HG03139 (cell line): Measurements from ENCODE around the gene ANO1.
"Not testable (repeated sequence)": the region's sequence is repeated elsewhere in the genome, so short reads cannot be mapped to it uniquely, and the experiment has no call there.

ENCODE experiments used
- ATAC-seq: cut with Tn5 transposase; IDR thresholded peaks from one replicate; pipeline ENCODE4 v1.9.1; 2021; ENCODE audit not compliant: unreplicated experiment

The ANO1 gene

GRCh38 chr11:70183483-70184176, 105.5 kb downstream of the ANO1 start:
- no peak for ATAC-seq

- no peak for ATAC-seq
Observed at GRCh38 chr11:70184396-70184795, 106.3 kb downstream of the ANO1 start.

DNA sequence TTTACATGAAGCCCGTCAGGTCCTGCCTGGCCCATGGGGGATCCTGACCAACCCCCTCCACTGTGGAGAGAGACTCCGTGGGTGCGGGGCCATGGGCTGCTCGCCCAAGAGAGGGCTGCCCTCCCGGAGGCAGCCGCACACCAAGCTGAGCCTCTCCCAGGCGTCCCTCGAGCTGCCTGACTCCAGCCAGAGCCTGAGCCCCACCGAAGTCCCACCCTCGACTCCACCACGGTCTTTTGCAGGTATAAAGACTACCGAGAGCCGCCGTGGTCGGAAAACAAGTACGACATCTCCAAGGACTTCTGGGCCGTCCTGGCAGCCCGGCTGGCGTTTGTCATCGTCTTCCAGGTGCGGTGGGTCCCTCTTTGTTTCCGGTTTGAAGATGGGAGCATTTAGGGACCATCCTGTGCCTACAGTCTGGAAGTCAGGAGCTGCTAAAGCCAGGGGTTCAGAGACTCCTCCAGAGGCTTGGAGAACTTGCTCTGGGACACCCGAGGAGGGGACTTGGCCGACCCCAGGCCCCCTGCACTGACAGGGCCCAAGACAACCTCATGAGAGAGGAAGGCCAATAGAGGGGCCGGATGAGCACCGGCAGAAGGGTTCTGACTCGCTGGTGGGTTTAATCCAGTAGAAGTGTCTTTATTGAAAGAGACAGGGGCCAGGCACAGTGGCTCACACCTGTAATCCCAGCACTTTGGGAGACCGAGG, 107.4 kb downstream of the ANO1 start:
- no peak for ATAC-seq

DNA sequence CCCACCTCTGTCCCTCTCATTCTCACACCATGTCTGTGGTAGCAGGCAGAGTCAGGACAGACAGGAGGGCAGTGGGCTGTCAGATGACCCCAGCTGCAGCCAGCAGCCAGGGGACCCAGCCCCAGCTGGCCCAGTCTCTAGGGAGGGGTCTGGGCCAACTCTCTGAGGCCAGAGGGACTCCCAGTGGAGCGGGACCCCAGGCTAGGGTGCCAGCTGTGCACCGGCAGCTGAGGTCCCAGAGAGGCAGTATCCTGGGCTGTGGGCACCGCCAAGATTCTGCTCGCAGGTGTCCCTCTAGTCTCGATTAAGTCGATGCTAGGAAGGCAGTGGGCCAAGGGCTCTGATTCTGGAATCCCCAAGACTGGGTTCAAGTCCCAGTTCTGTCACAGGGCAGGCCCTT, 108.3 kb downstream of the ANO1 start:
- ATAC-seq = no peak

GRCh38 chr11:70186936-70187335, 108.8 kb downstream of the ANO1 start:
- no peak for ATAC-seq

DNA sequence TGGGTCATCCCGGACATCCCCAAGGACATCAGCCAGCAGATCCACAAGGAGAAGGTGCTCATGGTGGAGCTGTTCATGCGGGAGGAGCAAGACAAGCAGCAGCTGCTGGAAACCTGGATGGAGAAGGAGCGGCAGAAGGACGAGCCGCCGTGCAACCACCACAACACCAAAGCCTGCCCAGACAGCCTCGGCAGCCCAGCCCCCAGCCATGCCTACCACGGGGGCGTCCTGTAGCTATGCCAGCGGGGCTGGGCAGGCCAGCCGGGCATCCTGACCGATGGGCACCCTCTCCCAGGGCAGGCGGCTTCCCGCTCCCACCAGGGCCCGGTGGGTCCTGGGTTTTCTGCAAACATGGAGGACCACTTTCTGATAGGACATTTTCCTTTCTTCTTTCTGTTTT, 109.7 kb downstream of the ANO1 start:
- no peak for ATAC-seq

- no peak for ATAC-seq
Observed at GRCh38 chr11:70189622-70190021, 111.5 kb downstream of the ANO1 start.

DNA sequence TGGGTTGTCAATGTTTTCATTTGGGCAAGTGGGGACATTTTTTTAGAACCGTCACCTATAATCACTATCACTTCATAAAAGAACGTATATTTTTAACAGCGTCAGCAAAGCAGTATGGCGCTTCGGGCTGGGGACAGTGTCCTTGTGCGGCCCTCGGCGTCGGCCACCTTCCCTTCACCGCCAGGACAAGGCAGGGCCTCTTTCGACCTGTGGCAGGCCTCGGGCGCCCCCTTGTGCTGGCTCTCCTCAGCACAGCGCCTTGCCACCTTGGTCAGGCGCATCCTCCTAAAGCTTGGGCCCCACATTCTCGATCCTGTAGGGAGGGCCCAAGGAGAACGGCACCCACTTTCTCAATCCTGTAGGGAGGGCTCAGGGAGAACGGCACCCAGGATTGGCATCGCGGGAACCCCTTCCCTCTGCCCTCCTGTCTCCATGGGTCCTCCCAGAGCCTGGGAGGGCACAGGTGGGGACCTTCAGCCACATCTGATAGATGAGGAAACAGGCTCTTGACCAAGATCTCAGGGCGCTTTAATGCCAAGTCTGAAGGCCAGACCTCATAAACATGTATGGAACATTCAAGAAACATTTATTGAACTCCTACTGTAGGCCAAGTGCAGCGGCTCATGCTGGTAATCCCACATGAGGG, 113.5 kb downstream of the ANO1 start:
- no peak for ATAC-seq

DNA sequence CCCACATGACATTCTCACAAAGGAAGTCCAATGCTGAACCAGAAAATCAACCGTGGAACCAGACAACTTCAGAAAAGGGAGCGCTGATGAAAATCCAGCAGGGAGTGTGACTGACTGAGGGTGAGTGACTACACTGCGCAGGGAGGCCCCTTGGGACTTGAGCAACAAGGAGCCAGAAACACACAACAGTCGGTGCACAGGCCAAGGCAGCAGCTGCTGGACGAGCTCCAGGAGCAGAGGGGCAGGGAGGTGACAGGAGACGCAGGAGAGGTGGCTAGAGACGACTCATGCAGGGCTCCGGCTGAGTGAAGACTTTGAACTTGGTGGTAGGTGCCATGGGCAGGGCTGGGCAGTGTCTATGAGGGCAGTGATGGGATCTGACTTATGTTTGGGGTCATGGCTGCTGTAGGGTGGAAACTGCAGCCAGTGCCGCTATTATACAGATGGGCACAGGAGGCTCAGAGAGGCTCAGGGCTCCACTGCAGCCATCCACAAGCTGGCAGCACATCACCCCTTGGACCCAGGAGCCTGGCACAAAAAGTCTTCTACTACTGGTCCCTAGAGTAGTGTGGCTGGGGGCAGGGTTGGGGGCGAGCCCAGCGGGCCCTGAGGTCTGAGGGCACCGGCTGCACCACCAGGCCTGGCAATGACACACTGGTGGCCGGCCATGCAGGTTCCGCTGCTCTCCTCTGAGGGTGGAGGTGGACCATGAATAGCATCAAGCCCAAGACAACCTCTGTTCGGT, 114.7 kb downstream of the ANO1 start:
- ATAC-seq = no peak

GRCh38 chr11:70193411-70194292, 115.5 kb downstream of the ANO1 start:
- no peak for ATAC-seq

GRCh38 chr11:70194792-70195791, 117.0 kb downstream of the ANO1 start:
- no peak for ATAC-seq

- ATAC-seq = no peak
Observed at GRCh38 chr11:70200212-70200844, 122.2 kb downstream of the ANO1 start.

DNA sequence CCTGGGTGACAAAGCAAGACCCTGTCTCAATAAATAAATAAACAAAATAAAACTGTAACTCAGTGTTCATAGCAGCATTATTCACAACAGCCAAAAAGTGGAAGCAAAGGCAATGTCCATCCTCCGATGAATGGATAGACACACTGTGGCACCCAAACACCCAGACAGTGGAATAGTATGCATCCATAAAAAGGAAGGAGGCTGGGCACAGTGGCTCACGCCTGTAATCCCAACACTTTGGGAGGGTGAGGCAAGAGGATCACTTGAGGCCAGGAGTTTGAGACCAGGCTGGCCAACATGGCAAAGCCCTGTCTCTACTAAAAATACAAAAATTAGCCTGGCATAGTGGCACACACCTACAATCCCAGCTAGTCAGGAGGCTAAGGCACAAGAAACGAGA, 122.9 kb downstream of the ANO1 start:
- ATAC-seq = not testable (repeated sequence)

- no peak for ATAC-seq
Observed at GRCh38 chr11:70201882-70202861, 124.1 kb downstream of the ANO1 start.

DNA sequence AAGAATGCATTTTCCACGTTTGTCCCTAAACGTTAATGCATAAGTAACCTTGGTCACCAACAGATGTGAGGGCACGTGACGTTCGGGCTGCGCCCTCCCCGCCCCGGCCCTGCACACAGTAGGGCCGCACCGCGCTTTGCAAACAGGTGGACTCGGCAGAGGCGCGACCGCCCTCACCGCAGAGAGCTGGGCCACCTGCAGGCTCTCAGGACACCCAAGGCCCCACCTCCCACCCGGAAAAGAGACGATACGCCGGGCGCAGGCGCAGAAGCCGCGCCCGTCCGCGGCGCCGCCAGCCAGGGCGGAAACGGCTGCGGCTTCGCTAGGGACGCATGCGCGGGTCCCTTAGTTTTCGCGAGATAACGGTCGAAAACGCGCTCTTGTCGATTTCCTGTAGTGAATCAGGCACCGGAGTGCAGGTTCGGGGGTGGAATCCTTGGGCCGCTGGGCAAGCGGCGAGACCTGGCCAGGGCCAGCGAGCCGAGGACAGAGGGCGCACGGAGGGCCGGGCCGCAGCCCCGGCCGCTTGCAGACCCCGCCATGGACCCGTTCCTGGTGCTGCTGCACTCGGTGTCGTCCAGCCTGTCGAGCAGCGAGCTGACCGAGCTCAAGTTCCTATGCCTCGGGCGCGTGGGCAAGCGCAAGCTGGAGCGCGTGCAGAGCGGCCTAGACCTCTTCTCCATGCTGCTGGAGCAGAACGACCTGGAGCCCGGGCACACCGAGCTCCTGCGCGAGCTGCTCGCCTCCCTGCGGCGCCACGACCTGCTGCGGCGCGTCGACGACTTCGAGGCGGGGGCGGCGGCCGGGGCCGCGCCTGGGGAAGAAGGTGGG, 125.0 kb downstream of the ANO1 start, which contains the start of gene FADD:
Gene FADD, plus strand, starts transcription at position 377 of the 831 bp plus-strand sequence. Its CDS starts 164 bp downstream, at position 541.
- peak; percentile 66 for ATAC-seq

GRCh38 chr11:70203751-70204465, 125.8 kb downstream of the ANO1 start:
- peak; percentile 13 for ATAC-seq
